HuH-7 (cell line): Measurements from ENCODE around the gene RNU6-7.

ENCODE experiments used
- DNase-seq: peaks from one replicate; pipeline ENCODE4 v3.0.0; 2011; ENCODE audit warnings: low spot score

RNU6-7 gene

DNA sequence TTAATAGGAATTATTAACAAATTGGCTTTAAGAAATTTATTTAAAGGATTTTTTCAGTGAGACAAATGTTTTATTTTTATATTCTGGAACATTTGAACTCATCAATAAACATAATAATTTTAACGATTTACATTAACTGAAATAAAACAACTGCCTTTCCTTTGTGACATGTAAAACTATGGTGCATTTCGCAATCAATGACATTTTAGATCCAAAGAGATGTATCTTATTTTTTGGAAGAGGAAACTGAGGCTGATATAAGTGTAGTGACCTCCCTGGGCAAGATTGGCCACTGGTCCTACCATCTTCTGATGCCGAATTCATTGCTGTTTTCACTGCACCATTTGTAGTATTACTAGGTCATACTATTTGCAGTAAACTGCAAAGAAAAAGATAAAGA, 3.7 kb downstream of the RNU6-7 start:
- DNase-seq: no peak

- no peak for DNase-seq
Observed at GRCh38 chr14:32205984-32206383, 4.1 kb downstream of the RNU6-7 start.

GRCh38 chr14:32206552-32206951, 4.7 kb downstream of the RNU6-7 start:
- DNase-seq: no peak

- DNase-seq: no peak
Observed at GRCh38 chr14:32208490-32208889, 6.6 kb downstream of the RNU6-7 start.

DNA sequence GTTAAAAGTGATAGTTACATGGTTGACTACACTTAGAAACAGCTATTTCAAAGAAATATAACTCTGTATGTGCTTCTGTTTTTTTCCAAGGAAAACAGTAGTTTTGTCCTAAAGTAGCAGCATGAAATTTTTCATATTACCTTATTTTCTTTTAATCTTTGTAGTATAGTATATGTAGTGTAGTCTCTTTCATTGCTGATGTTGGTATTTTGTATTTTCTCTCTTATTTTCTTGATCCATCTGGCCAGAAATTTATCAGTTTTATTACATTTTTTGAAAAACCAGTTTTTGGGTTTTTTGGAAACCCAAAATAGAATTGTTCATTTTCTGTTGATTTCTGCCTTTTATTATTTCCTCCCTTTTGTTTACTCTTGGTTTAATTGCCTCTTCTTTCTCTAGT, 7.6 kb downstream of the RNU6-7 start:
- DNase-seq: no peak

GRCh38 chr14:32211068-32211404, 9.2 kb downstream of the RNU6-7 start:
- DNase-seq: no peak

GRCh38 chr14:32212833-32213232, 11.0 kb downstream of the RNU6-7 start:
- DNase-seq: no peak

DNA sequence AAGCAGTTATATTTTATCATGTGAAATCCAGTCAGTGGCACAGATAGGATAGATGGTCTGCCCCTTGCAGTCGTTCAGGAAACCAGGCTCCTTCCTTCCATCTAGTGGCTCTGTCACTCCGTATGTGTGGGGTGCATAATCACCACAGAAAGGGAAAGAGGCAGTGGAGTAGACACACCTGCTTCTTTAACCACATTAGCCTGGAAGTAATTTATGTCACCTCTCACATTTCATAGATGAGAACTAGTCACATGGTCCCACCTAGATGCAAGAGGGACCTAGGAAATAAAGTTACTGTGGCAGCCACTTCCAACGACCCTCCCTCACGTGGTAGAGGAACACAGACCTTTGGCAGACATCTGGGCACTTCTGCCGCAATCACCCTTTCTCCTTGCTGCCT, 15.5 kb downstream of the RNU6-7 start:
- DNase-seq: no peak

- DNase-seq: peak; percentile 25
Observed at GRCh38 chr14:32224737-32225377, 23.0 kb downstream of the RNU6-7 start.

DNA sequence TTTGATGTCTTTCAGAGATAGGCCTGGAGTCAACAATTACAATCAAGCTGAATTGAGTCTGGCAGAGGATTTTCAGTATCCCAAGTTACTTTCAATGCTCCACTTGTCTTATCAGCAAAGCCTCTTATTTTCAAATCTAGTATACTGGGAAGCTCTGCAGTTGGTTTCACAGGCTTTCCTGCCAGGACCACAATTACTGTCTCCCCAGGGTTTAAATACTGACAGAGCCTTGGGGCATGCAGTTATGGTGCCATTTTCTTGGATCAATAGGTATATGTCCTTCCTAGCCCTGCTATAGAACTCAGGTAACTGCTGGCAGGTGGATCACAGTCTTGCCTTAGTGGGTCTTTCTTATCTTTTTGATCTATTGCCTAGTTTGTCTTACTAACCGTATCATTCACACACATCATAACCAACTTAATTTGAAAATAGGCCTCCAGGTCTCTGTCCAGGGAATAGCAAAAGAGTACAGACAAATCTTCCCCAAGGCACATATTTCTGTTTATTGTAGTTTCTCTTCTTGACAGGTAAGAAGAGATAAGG, 23.6 kb downstream of the RNU6-7 start:
- no peak for DNase-seq

DNA sequence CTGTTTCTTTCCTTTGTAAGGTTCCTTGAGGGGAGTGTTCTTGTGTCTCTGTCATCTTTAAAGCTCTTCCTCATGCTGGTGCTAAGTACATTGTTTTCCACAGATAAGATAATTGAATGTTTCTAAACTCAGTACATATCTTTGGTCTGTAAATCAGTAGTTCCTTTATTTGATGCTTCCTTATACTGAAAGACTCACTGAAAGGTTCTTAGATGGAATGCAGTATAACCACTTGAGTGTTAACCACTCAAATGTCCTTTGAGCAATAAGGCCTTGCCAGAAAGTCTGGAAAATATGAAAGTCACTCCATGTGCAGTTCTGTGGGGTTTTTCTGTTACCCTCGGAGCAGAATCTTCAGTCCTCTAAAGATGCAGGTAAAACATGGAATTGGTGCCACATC, 24.2 kb downstream of the RNU6-7 start:
- no peak for DNase-seq

- no peak for DNase-seq
Observed at GRCh38 chr14:32230181-32230580, 28.3 kb downstream of the RNU6-7 start.

DNA sequence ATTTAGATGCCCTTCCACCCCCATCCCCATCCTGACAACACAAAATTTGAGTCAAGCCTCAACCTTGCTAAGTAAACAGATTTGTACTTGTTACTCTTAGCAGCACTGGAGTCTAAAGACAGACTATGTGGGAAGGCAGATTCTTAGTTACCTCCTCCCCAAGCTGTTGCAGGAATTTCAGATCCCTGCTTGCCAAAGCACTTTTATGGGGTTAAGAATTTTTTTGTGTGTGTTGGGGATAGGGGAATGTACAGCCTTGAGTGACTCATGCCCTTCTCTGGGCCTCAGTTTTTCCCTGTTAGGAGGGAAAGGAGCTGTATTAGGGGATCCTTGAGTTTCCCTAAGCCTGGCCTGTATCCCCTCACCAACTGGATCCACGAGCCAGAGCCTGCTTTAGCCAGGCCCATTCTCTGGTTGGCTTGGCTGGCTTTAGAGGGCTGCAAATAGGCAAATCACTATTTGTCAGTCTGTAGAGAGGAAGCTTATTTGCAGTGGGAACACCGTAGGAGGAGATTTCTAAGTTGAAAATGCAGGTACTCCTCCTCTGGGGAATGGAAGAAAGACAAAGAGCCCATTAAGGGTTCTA, 28.9 kb downstream of the RNU6-7 start:
- no peak for DNase-seq

GRCh38 chr14:32232481-32232880, 30.6 kb downstream of the RNU6-7 start:
- DNase-seq: no peak

- DNase-seq: no peak
Observed at GRCh38 chr14:32233260-32233659, 31.4 kb downstream of the RNU6-7 start.

- DNase-seq: no peak
Observed at GRCh38 chr14:32244404-32244803, 42.6 kb downstream of the RNU6-7 start.

GRCh38 chr14:32246751-32247150, 44.9 kb downstream of the RNU6-7 start:
- DNase-seq: no peak

DNA sequence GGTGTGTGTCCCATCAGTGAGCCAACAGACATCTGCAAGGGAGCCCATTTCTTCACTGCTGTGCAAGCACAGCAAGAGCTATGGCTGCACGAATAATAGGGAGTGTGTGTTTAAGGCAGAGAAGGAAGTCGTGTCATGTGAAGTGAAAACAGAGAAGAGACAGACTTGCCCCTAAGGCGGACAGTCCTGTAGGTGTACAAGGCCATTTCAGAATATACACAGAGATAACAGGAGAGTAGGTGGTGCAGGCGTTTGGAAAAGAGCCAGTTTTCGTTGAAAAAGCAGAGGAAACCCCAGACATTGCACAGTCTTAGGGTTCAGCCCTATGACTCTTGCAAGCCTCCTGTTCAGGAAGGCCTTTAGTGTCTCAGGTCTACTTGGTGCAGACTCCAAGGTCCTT, 47.5 kb downstream of the RNU6-7 start:
- no peak for DNase-seq

DNA sequence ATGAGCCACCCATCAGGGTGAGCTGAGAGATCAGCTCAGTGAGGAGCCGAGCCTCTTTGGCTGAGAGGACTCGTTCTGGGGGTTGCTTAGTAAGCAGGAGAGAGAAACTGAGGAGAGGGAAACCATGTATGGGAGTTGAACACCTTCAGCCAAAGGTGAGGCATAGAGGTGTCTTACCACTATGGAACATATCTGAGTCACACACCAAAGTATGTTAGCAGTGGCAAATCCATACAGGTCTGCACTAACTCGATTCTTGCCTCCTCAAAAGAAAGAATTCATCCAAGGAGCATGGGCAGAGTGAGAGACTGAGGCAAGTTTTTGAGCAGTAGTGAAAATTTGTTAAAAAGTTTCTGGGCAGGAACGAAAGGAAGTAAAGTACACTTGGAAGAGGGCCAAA, 47.9 kb downstream of the RNU6-7 start:
- no peak for DNase-seq

- no peak for DNase-seq
Observed at GRCh38 chr14:32250681-32251080, 48.8 kb downstream of the RNU6-7 start.

GRCh38 chr14:32251530-32251929, 49.7 kb downstream of the RNU6-7 start:
- no peak for DNase-seq
